GM12873 (cell line): Measurements from ENCODE around the gene GGT7.

Experiments used
- CTCF ChIP-seq: IDR thresholded peaks from 2 replicates; pipeline ENCODE4 v1.5.1; 2012; ENCODE audit warnings: low read depth, mild to moderate bottlenecking, moderate library complexity, low read length, control low read depth; ENCODE audit not compliant: insufficient read depth; ENCODE audit errors: missing control alignments

Gene GGT7

GRCh38 chr20:34907616-34908469, 35.2 kb upstream of the GGT7 start:
- no peak for TF ChIP-seq CTCF

GRCh38 chr20:34904202-34904621, 31.6 kb upstream of the GGT7 start:
- no peak for TF ChIP-seq CTCF

GRCh38 chr20:34896086-34896621, 23.5 kb upstream of the GGT7 start:
- no peak for TF ChIP-seq CTCF

GRCh38 chr20:34895465-34895864, 22.8 kb upstream of the GGT7 start:
- TF ChIP-seq CTCF = no peak

GRCh38 chr20:34894723-34895122, 22.1 kb upstream of the GGT7 start:
- TF ChIP-seq CTCF = no peak

GRCh38 chr20:34892671-34893070, 20.0 kb upstream of the GGT7 start:
- no peak for TF ChIP-seq CTCF

GRCh38 chr20:34891166-34892062, 18.8 kb upstream of the GGT7 start:
- no peak for TF ChIP-seq CTCF
